Measurements from ENCODE around the gene SUN1.

Gene SUN1

GRCh38 chr7:880450-880849 lies 48.2 kb downstream of the SUN1 start:
- DNase-seq: no peak

DNA sequence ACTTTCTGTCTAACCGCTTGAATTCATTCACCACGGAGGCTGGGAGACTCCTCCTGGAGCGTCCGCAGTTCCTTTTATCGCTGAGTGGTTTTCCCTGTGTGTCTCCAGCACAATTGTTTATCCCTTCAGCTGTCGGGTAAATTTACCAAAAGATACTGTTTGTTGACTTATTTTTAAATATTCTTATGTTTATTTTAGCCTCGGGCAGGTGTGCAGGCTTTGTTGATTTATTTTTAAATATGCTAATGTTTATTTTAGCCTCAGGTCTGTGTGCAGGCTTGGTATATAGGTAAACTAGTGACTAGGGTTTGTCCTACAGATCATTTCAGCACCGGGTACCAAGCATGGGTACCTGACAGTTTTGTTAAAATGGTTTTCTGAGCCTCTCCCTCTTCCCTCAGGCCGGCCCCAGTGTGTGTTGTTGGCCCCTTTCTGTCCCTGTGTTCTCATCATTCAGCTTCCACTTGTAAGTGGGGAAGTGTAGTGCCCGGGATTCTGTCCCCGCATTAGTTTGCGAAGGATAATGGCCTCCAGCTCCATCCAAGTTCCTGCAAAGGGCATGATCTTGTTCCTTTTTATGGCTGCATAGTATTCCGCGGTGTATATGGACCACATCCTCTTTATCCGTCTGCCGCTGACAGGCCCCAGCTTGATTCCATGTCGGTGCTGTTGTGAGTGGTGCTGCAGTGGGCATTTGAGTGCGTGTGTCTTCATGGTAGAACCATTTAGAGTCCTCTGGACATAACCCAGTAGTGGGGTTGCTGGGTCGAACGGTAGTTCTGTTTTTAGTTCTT lies 49.4 kb downstream of the SUN1 start:
- no peak for DNase-seq

DNA sequence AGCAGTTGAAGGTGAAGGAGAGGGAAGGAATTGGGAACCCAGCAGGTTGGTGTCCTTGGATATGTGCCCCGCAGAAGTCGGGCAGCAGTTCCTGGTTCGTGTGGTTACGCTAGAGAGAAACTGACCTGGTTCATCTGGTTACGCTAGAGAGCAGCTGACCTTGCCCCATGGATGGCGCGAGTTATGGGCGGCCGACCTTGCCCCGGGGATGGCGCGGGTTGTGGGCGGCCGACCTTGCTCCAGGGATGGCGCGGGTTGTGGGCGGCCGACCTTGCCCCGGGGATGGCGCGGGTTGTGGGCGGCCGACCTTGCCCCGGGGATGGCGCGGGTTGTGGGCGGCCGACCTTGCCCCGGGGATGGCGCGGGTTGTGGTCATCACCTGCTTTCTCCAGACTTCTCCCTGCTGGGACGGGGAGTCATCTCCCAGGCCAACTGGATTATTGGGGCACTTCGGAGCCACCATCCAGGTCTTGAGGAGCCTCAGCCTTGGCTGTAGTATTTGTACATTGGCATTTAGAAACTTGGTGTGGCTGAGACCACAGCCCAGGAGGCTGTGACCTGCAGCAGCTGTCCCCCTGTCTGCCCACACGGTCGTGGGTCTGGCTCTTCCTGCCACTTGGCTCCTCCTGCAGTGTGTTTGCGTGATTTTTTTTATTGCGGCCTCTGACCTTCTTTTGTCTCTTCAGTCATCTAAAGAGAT lies 50.2 kb downstream of the SUN1 start:
- no peak for DNase-seq

- DNase-seq: no peak
These were observed 51.1 kb downstream of the SUN1 start for GRCh38 chr7:883055-884021.

- DNase-seq: no peak
These were observed 52.1 kb downstream of the SUN1 start for GRCh38 chr7:884191-885003.

DNA sequence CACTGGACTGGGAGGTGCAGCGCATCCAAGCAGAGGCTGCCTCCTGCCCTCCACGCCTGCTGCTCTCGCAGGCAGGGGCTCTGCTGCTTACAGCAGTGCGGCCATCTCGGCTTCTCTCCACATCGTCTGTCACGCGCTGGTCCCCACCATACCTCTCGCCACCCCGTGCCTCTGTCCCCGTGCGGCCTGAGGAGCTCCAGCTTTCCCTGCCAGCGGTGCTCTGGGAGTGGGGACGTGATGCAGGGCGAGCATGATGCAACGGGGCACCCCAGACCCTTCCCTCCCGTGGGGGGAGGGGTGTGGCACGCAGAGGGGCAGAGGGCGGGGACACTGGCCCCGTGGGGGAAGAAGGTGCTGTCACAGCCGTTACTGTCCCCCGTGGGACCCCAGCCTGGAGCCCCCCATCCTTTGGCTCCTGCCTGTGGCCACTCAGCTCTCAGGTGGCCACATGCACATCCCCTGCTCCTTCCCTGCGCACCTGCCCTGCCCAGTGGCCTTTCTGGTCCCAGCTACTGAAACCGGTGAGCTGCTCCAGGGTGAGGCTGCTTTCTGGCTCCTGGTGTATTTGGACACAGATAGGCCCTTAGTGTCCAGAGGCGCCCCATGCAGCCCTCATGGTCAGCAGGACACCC lies 53.1 kb downstream of the SUN1 start:
- no peak for DNase-seq

DNA sequence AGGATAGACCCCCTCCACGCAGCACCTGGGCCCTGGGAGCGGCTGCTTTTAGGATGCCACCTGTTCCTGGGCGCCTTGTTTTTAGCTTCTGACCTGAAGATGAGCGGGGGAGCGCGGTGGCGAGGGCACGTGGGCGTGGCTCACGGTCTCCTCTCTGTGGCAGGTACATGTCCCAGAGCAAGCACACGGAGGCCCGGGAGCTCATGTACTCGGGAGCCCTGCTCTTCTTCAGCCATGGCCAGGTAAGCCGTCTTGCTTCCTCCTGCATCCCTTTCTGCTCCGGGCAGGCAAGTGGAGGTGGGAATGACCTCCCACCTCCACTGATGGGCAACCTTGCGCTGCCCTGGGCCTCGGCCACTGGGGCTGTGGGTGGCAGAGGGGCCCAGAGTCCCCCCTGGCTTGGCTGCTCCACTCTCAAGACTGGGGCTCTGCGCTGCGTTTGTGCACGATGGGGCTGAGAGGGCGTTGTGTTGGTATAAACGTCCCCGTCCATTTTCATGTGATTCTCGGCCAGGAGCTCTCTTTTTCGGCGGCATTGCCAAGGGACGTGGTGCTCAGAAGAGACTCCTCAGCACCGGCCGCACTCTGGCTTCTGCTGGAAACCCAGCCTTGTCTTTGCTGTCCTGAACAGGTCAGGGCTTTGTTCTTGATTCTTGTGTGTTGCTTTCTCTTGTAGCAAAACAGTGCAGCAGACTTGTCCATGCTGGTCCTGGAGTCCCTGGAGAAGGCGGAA lies 53.8 kb downstream of the SUN1 start:
- no peak for DNase-seq

DNA sequence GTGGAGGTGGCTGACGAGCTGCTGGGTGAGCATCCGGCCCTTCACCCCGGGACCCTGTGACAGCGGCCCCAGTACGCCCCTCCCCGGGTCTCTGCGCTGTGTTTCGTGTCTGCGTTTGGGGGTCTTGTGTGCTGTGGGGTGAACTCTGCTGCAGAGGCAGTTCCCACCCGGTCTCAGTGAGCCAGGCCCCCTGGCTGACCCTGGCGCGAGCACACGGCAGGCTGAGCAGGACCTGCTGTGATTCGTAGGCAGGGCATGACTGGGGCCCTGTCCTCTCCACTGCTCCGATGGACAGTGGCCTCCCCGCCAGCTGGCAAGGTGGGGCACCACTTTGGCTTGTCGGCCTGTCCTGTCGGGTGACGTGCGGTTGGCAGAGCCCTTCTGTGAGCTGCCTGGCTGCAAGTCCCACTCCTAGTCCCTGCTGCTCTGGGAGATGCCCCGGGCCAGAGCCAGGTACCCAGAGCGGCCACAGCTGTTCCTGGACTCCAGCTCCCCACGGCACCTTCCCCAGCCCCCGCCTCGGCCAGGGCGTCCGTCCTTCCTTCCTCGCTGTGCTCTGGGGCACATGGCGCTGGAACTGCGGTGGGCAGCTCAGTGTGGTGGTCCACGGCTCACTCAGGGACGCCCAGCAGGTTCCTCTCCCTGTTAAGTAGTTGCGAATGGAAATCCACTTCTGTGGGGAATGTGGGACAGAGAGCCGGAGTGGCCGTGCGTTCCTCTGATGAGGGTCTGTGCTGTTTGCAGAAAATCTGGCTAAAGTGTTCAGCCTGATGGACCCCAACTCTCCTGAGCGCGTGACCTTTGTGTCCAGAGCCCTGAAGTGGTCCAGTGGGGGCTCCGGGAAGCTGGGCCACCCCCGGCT lies 54.6 kb downstream of the SUN1 start:
- DNase-seq: no peak

DNA sequence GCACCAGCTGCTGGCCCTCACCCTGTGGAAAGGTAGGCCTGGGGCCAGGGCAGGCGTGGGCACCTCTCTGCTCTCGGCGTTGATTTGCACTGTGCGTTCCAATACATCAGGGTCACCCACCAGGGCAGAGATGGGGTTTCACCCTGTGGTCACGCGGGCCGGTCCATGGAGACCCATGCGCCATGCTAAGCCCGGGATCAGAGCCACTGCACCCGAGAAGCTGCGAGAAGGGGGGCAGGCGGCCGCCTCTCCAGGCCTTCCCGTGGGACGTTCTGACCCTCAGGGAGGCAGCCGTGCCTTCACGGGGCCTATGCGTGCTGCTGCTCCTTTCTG lies 55.2 kb downstream of the SUN1 start:
- no peak for DNase-seq

- DNase-seq: no peak
These were observed 56.1 kb downstream of the SUN1 start for GRCh38 chr7:888081-889024.

- no peak for DNase-seq
These were observed 56.7 kb downstream of the SUN1 start for GRCh38 chr7:889025-889390.

DNA sequence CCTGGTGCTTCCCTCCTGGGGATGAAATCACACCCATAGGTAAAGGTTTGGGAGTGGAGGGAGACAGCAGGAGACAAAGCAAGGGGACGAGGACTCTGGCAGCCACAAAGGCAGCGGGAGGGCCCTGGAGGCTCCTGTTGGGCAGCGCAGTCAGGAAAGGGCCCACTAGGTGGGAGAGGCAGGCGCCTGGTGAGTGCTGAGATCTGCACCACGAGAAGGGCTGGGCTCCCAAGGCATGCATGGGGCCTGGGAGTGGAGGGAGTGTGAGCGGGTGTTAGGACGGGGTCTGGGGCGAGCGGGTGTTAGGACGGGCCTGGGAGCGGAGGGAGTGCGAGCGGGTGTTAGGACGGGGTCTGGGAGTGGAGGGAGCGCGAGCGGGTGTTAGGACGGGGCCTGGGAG lies 57.1 kb downstream of the SUN1 start:
- no peak for DNase-seq

- no peak for DNase-seq
These were observed 58.6 kb downstream of the SUN1 start for GRCh38 chr7:890868-891267.

- no peak for DNase-seq
These were observed 59.0 kb downstream of the SUN1 start for GRCh38 chr7:891291-891690.

- no peak for DNase-seq
These were observed 59.5 kb downstream of the SUN1 start for GRCh38 chr7:891805-892204.

GRCh38 chr7:892648-893593 lies 60.6 kb downstream of the SUN1 start:
- DNase-seq: no peak

GRCh38 chr7:893686-894085 lies 61.4 kb downstream of the SUN1 start:
- DNase-seq: no peak
